ENCODE data around the gene RAP1GAP2.

DNA sequence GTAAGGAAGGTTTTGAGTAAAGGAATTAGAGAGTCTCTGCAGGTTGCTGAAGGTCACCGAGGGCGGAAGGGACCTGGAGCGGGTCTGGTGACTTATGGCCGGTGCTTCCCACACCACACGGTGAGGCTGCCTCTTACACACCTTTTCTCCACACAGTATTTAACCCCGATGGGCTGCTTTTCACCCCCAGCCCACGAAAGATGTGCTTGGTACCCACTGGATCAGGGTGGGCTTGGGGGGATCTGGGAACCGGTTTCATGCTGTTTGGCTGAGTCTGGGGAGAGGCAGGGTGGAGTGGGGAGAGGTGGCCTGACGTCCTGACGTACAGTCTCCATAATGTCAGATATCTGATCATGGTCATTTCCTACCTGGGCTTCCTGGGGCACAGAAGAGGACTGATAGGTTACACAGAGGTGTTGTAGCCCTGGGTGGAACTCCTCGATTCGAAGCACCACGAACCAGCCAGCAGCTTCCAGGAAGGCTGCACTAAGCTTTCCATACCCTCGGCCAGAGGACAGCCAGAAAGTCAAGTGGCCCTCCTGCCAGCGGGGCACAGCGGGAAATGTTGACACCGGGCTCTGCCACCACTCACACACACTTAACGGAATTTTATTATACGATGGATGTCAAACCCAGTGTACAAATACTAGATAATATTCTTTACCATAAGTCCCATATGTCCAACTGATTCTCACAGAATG lies 233.1 kb downstream of the RAP1GAP2 start:
- TF ChIP-seq CTCF (IDR thresholded peaks at IDR 0.05; ENCODE audit: insufficient read depth, low read depth, low read length), result no peak
- no peak for TF ChIP-seq EZH2 (IDR thresholded peaks at IDR 0.05; ENCODE audit: insufficient read depth, low read length)
